Measurements from ENCODE around the gene EFNA5.

The EFNA5 gene

GRCh38 chr5:107428303-107428813, 242.4 kb downstream of the EFNA5 start:
- no peak for DNase-seq (ENCODE audit: low spot score)

GRCh38 chr5:107426872-107427271, 243.9 kb downstream of the EFNA5 start:
- DNase-seq (ENCODE audit: low spot score): no peak

GRCh38 chr5:107426209-107426608, 244.5 kb downstream of the EFNA5 start:
- no peak for DNase-seq (ENCODE audit: low spot score)

- DNase-seq (ENCODE audit: low spot score): no peak
Observed at GRCh38 chr5:107425541-107426031, 245.2 kb downstream of the EFNA5 start.

GRCh38 chr5:107424491-107424890, 246.2 kb downstream of the EFNA5 start:
- DNase-seq (ENCODE audit: low spot score): no peak

GRCh38 chr5:107422494-107422893, 248.2 kb downstream of the EFNA5 start:
- no peak for DNase-seq (ENCODE audit: low spot score)

GRCh38 chr5:107419498-107419897, 251.2 kb downstream of the EFNA5 start:
- no peak for DNase-seq (ENCODE audit: low spot score)

GRCh38 chr5:107418902-107419301, 251.8 kb downstream of the EFNA5 start:
- DNase-seq (ENCODE audit: low spot score): no peak

- DNase-seq (ENCODE audit: low spot score): no peak
Observed at GRCh38 chr5:107418071-107418470, 252.7 kb downstream of the EFNA5 start.

GRCh38 chr5:107415762-107416161, 255.0 kb downstream of the EFNA5 start:
- no peak for DNase-seq (ENCODE audit: low spot score)

GRCh38 chr5:107414802-107415201, 255.9 kb downstream of the EFNA5 start:
- DNase-seq (ENCODE audit: low spot score): no peak

GRCh38 chr5:107413754-107414153, 257.0 kb downstream of the EFNA5 start:
- DNase-seq (ENCODE audit: low spot score): no peak

- DNase-seq (ENCODE audit: low spot score): no peak
Observed at GRCh38 chr5:107408564-107408963, 262.2 kb downstream of the EFNA5 start.

GRCh38 chr5:107407713-107408298, 262.9 kb downstream of the EFNA5 start:
- no peak for DNase-seq (ENCODE audit: low spot score)

GRCh38 chr5:107404595-107405374, 266.0 kb downstream of the EFNA5 start:
- no peak for DNase-seq (ENCODE audit: low spot score)

- no peak for DNase-seq (ENCODE audit: low spot score)
Observed at GRCh38 chr5:107403228-107403953, 267.3 kb downstream of the EFNA5 start.

GRCh38 chr5:107402434-107403227, 268.1 kb downstream of the EFNA5 start:
- no peak for DNase-seq (ENCODE audit: low spot score)

GRCh38 chr5:107401470-107402122, 269.1 kb downstream of the EFNA5 start:
- no peak for DNase-seq (ENCODE audit: low spot score)

- no peak for DNase-seq (ENCODE audit: low spot score)
Observed at GRCh38 chr5:107400328-107400727, 270.4 kb downstream of the EFNA5 start.

- no peak for DNase-seq (ENCODE audit: low spot score)
Observed at GRCh38 chr5:107398703-107399102, 272.0 kb downstream of the EFNA5 start.

- no peak for DNase-seq (ENCODE audit: low spot score)
Observed at GRCh38 chr5:107396351-107396690, 274.4 kb downstream of the EFNA5 start.

All from pons (tissue), 1 donor.